ENCODE data around the gene KRTAP12-1.

Gene KRTAP12-1

DNA sequence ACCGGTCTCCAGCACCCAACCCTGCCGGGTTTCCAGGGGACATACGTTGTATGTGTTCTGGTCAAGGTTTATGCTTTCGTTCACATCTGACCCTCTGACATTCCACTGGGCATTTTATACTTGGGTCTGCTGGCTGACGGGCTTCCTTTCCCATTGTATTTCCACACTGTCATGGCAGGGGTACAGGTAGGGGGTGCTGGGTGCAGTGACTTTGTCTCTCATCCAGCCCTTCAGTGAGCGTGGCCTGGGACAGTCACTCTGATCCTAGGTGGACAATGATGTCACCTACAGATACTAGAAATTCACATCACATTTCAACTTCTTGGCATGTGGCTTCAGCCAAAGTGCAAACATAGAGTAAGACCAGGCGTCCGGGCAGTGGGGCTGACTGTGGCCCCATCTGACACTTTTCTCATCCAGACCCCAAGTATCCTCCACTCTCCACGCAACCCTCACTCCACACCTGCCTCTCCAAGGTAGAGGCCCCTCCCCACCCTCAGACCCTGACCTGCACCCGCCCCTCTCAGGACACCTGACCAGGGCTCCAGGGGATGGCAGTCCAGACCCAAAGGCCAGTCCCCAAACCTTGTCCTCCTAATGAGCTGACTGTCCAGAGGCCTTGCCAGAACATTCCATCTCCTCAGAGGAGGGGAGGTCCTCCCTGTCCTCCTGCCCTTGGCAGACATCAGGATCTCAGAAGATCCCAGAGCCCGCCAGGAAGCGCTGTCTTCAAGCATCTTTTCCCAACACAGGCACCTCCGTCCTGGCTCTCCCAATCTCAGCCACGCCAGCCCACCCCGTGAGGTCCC is 45.5 kb downstream of the KRTAP12-1 start:
- Histone ChIP-seq H3K79me2 (ENCODE audit: insufficient read depth, low read length) (no peaks in the 10 kb centered on the region), H3K27me3 (ENCODE audit: insufficient read depth, low read length, poor library complexity, severe bottlenecking) (no peaks in the 10 kb centered on the region), H3K4me3 (ENCODE audit: low read length, poor library complexity, severe bottlenecking) (no peak overlapping the region), H3K4me2 (ENCODE audit: low read depth, low read length, poor library complexity, severe bottlenecking) (no peak overlapping the region), H3F3A (ENCODE audit: low read depth) (no peaks in the 10 kb centered on the region), H4K20me1 (ENCODE audit: insufficient read depth, low read length, poor library complexity, severe bottlenecking) (no peaks in the 10 kb centered on the region), H3K4me1 (ENCODE audit: insufficient read depth, low read length, poor library complexity, severe bottlenecking) (no peaks in the 10 kb centered on the region), H3K9me3 (ENCODE audit: insufficient read depth, low read depth, low read length) (peaks cover 7% of the 10 kb centered on the region; the same call in 1 of the 2 replicates), H3K9me2 (replicated peaks; ENCODE audit: low read depth, low read length) (no peaks in the 10 kb centered on the region), H3K36me3 (ENCODE audit: insufficient read depth, low read length) (no peaks in the 10 kb centered on the region), H2AFZ (ENCODE audit: low read length) (no peak overlapping the region), H3K9ac (ENCODE audit: low read depth, low read length, poor library complexity, severe bottlenecking) (no peak overlapping the region)
- no peak for TF ChIP-seq EZH2phosphoT487 (IDR thresholded peaks at IDR 0.05; ENCODE audit: borderline replicate concordance)
- TF ChIP-seq, protein P1, sequence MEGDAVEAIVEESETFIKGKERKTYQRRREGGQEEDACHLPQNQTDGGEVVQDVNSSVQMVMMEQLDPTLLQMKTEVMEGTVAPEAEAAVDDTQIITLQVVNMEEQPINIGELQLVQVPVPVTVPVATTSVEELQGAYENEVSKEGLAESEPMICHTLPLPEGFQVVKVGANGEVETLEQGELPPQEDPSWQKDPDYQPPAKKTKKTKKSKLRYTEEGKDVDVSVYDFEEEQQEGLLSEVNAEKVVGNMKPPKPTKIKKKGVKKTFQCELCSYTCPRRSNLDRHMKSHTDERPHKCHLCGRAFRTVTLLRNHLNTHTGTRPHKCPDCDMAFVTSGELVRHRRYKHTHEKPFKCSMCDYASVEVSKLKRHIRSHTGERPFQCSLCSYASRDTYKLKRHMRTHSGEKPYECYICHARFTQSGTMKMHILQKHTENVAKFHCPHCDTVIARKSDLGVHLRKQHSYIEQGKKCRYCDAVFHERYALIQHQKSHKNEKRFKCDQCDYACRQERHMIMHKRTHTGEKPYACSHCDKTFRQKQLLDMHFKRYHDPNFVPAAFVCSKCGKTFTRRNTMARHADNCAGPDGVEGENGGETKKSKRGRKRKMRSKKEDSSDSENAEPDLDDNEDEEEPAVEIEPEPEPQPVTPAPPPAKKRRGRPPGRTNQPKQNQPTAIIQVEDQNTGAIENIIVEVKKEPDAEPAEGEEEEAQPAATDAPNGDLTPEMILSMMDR (conservative IDR thresholded peaks at IDR 0.05; ENCODE audit: low read length) = no peak

DNA sequence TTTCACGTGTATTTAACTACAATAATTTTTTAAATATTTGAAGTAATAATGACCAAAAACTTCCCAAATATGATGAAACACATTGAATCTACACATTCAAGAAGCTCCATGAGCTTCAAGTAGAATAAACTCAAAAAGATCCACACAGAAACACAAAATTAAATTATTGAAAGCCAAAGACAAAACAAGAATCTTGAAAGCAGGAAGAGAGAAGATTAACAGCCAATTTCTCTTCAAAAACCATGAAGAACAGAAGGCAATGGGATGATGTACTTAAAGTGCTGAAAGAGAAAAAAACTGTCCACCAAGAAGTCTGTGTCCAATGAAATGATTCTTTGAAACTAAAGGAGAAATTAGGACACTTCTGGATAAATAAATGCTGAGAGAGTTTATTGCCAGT is 49.9 kb downstream of the KRTAP12-1 start:
- H3K9ac ChIP-seq (ENCODE audit: low read depth, low read length, poor library complexity, severe bottlenecking) = no peak overlapping the region
- TF ChIP-seq EZH2phosphoT487 (IDR thresholded peaks at IDR 0.05; ENCODE audit: borderline replicate concordance) = no peak
- TF ChIP-seq, protein P1 (conservative IDR thresholded peaks at IDR 0.05; ENCODE audit: low read length) = no peak
- no peaks in the 10 kb centered on the region for H3F3A ChIP-seq (ENCODE audit: low read depth)
- no peak overlapping the region for H2AFZ ChIP-seq (ENCODE audit: low read length)
- no peak overlapping the region for H3K4me2 ChIP-seq (ENCODE audit: low read depth, low read length, poor library complexity, severe bottlenecking)
- no peak overlapping the region for H3K4me3 ChIP-seq (ENCODE audit: low read length, poor library complexity, severe bottlenecking)
- H3K9me3 ChIP-seq (ENCODE audit: insufficient read depth, low read depth, low read length) = peaks cover 14% of the 10 kb centered on the region; the same call in 1 of the 2 replicates
- H3K9me2 ChIP-seq (replicated peaks; ENCODE audit: low read depth, low read length) = no peaks in the 10 kb centered on the region
- no peaks in the 10 kb centered on the region for H3K4me1 ChIP-seq (ENCODE audit: insufficient read depth, low read length, poor library complexity, severe bottlenecking)
- H3K27me3 ChIP-seq (ENCODE audit: insufficient read depth, low read length, poor library complexity, severe bottlenecking) = no peaks in the 10 kb centered on the region
- no peaks in the 10 kb centered on the region for H4K20me1 ChIP-seq (ENCODE audit: insufficient read depth, low read length, poor library complexity, severe bottlenecking)
- no peaks in the 10 kb centered on the region for H3K79me2 ChIP-seq (ENCODE audit: insufficient read depth, low read length)
- H3K36me3 ChIP-seq (ENCODE audit: insufficient read depth, low read length) = no peaks in the 10 kb centered on the region
